Upper lobe of left lung (tissue), 6 donors: ENCODE measurements around the gene ART1. TPM values are rescaled to one million over a fixed set of nuclear protein-coding genes. Genes with fewer than 3 reads are reported as not detected.

Experiments used
- ATAC-seq, 2 donors: fragments of 200-7000 bp; cut with Tn5 transposase; one replicate each; pipeline ENCODE4 v1.9.1; 2022; ENCODE audit warnings: mild to moderate bottlenecking in 2 of 2, moderate library complexity in 2 of 2; ENCODE audit not compliant: low FRiP score in 2 of 2
- DNase-seq, 2 donors: peaks; one replicate each; pipeline ENCODE4 v3.0.0-alpha.2; 2019 to 2020
- H3K27ac ChIP-seq, 4 donors: fragments of 200-600 bp; sonication (generic); one replicate each; pipeline ENCODE4 v1.5.1; 2016 to 2019
- H3K27me3 ChIP-seq, 4 donors: fragments of 200-600 bp; sonication (generic); one replicate each; pipeline ENCODE4 v1.5.1; 2017 to 2019
- H3K36me3 ChIP-seq, 4 donors: fragments of 200-600 bp; sonication (generic); one replicate each; pipeline ENCODE4 v1.5.1; 2016 to 2019
- H3K4me1 ChIP-seq, 4 donors: fragments of 200-600 bp; sonication (generic); one replicate each; pipeline ENCODE4 v1.5.1; 2018 to 2019
- H3K4me3 ChIP-seq, 4 donors: fragments of 200-600 bp; sonication (generic); one replicate each; pipeline ENCODE4 v1.5.1; 2017 to 2019; ENCODE audit warnings: mild to moderate bottlenecking in 2 of 4, moderate library complexity in 1 of 4
- H3K9me3 ChIP-seq, 4 donors: fragments of 200-600 bp; sonication (generic); one replicate each; pipeline ENCODE4 v1.5.1; 2018 to 2019
- EP300 ChIP-seq, 4 donors: sonication (generic); formaldehyde crosslinking; IDR thresholded peaks; one replicate each; pipeline ENCODE4 v1.5.1; 2017; ENCODE audit warnings: antibody characterized with exemption in 4 of 4, control low read depth in 2 of 4
- POLR2A ChIP-seq, 4 donors: fragments of 450-650 bp; IDR thresholded peaks; one replicate each; pipeline ENCODE4 v1.5.1; 2016 to 2017; ENCODE audit warnings: antibody characterized with exemption in 4 of 4, mild to moderate bottlenecking in 2 of 4
- POLR2AphosphoS5 ChIP-seq, 2 donors: sonication (generic); formaldehyde crosslinking; IDR thresholded peaks; one replicate each; pipeline ENCODE4 v1.5.1; 2017; ENCODE audit warnings: antibody characterized with exemption in 2 of 2
- WGBS, 2 donors: methylation state at CpG; one replicate each; pipeline ENCODE4 v1.1.5; 2017 to 2018; 5-methylcytosine and 5-hydroxymethylcytosine counted together
- small RNA-seq, 4 donors: library from RNA; depleted of rRNA; stranded (forward); fragments of <200 nt; gene quantifications; one replicate each; pipeline ENCODE3, GENCODE V24; 2016
- total RNA-seq, 6 donors: library from RNA; depleted of rRNA in 4 of 6; stranded (reverse); fragments of >200 nt in 4 of 6; gene quantifications; one replicate each; pipeline versions ENCODE4 v1.1.0 to v1.2.1, GENCODE V29; 2016 to 2021
- TF ChIP-seq, protein P1 (sequence below), 6 experiments: fragments of 450-650 bp in 4 of 6; fragments of 200-600 bp in 2 of 6; sonication (generic) in 2 of 6; IDR thresholded peaks; one replicate each; pipeline ENCODE4 v1.5.1; 2016 to 2019; ENCODE audit warnings: antibody characterized with exemption in 6 of 6
- donor health status: DM: no; HTN: no; CAD: no; lungs with moderate emphysema.
- donor health status: DM: no; HTN: yes; CAD: no; lungs with severe emphysema.

ART1 gene
- total RNA-seq, 6 donors from 2014 or later: 0.61 to 1.9 (median 1.2) TPM; not detected in 2

DNA sequence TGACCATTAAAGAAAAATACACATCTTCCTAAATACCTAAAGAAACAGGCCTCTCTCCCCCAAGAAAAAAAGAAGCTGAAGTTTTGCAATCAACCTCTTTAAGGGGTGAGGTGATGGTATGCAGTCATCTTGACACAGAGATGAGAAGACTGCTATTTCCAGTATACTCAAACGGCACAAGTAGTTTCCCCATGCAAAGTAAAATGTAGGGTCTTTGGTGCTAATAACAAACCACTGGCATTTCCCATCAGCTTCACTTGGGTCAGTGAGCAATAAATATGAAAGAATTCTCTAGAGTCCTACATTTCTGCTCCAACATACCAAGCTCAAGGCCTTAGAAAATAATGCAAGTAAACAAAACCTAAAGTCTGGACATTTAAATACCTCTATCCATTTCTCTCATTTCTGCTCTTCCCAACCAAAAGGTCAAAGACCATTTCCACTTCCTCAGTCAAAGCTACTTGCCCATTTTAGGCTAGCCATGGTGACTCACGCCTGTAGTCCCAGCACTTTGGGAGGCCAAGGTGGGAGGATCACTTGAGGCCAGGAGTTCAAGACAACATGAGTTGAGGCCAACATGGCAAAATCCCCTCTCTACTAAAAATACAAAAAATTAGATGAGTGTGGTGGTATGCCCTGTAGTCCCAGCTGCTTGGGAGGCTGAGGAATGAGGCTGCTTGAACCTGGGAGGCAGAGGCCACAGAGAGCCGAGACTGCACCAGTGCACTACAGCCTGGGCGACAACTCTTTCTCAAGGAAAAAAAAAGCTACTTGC is 65.7 kb downstream of the ART1 start:
- H3K27ac ChIP-seq: no peak overlapping the region
- no peak overlapping the region for H3K4me3 ChIP-seq
- ATAC-seq (no peak), DNase-seq (no peak)
- WGBS, 2 donors: 85 to 88% methylated on average over 4 of the region's 4 CpGs
- no peaks in the 10 kb centered on the region for H3K27me3 ChIP-seq
- H3K36me3 ChIP-seq: peaks cover 18 to 87% (median 41%) of the 10 kb centered on the region in 4 donors
- H3K9me3 ChIP-seq: no peaks in the 10 kb centered on the region
- peaks cover 0 to 6% (median 1%) of the 10 kb centered on the region in 4 donors for H3K4me1 ChIP-seq
- TF ChIP-seq POLR2A (IDR thresholded peaks at IDR 0.05) (no peak), POLR2AphosphoS5 (IDR thresholded peaks at IDR 0.05) (no peak), EP300 (IDR thresholded peaks at IDR 0.05) (no peak)
- TF ChIP-seq, protein P1, sequence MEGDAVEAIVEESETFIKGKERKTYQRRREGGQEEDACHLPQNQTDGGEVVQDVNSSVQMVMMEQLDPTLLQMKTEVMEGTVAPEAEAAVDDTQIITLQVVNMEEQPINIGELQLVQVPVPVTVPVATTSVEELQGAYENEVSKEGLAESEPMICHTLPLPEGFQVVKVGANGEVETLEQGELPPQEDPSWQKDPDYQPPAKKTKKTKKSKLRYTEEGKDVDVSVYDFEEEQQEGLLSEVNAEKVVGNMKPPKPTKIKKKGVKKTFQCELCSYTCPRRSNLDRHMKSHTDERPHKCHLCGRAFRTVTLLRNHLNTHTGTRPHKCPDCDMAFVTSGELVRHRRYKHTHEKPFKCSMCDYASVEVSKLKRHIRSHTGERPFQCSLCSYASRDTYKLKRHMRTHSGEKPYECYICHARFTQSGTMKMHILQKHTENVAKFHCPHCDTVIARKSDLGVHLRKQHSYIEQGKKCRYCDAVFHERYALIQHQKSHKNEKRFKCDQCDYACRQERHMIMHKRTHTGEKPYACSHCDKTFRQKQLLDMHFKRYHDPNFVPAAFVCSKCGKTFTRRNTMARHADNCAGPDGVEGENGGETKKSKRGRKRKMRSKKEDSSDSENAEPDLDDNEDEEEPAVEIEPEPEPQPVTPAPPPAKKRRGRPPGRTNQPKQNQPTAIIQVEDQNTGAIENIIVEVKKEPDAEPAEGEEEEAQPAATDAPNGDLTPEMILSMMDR (IDR thresholded peaks at IDR 0.05): no peak

DNA sequence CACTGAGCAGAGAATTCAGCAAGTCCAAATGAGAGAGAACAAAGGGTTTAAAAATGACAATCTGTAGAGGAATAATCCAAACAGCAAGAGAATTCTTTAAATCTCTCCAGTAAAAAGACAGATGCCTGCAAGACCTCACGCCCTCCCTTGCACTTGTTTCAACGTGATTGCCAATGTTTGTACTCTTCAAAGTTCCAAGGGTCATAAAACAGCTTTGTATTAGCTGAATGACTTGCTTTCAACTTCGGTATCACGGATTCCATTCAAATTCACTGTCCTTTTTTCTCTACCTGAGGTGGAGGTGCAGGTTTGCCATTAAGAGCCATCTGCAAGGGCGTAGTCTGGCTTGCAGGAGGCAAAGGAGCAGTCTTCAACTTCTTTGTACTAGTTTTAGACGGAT is 67.3 kb downstream of the ART1 start:
- H3K27me3 ChIP-seq: no peaks in the 10 kb centered on the region
- H3K4me3 ChIP-seq: no peak overlapping the region
- ATAC-seq (no peak), DNase-seq (no peak)
- peaks cover 0 to 6% (median 1%) of the 10 kb centered on the region in 4 donors for H3K4me1 ChIP-seq
- WGBS, 2 donors: 71 to 78% methylated on average over 6 of the region's 6 CpGs
- no peak for TF ChIP-seq EP300 (IDR thresholded peaks at IDR 0.05)
- no peak for TF ChIP-seq POLR2A (IDR thresholded peaks at IDR 0.05)
- TF ChIP-seq POLR2AphosphoS5 (IDR thresholded peaks at IDR 0.05): no peak
- TF ChIP-seq, protein P1 (IDR thresholded peaks at IDR 0.05): no peak
- H3K9me3 ChIP-seq: no peaks in the 10 kb centered on the region
- H3K27ac ChIP-seq: no peak overlapping the region
- H3K36me3 ChIP-seq: peaks cover 18 to 90% (median 45%) of the 10 kb centered on the region in 4 donors

Small RNAs within 50 kb of the gene (small RNA-seq; reads per million reads assigned to genes)
- 0 reads per million in 4 donors for gene RF00019

Other genes with a start within 250 kb of the ART1 start
- gene ART5, start 3.1 kb upstream of the ART1 start, total RNA-seq: 1 to 10 TPM in 2 of 6 donors, under 1 TPM in 2, not detected in 2; 0.49 to 3.6 (median 1.3) TPM
- gene CHRNA10, start 26.3 kb downstream of the ART1 start, total RNA-seq: 1 to 10 TPM in 4 of 6 donors, under 1 TPM in 1, not detected in 1; 0.89 to 6.3 (median 2.3) TPM
- gene NUP98, start 152.4 kb downstream of the ART1 start, total RNA-seq: 100 to 1,000 TPM in 2 of 6 donors, 10 to 100 TPM in 4; 66.6 to 127 (median 86.1) TPM
- gene PGAP2, start 163.4 kb downstream of the ART1 start, total RNA-seq: 100 to 1,000 TPM in 1 of 6 donors, 10 to 100 TPM in 5; 19.5 to 106 (median 25.2) TPM
- gene RHOG, start 195.8 kb downstream of the ART1 start, total RNA-seq: 100 to 1,000 TPM in 2 of 6 donors, 10 to 100 TPM in 4; 67.0 to 137 (median 85.1) TPM
- gene STIM1, start 210.5 kb downstream of the ART1 start, total RNA-seq: 10 to 100 TPM; 39.7 to 81.8 (median 56.5) TPM